Ishikawa (cell line): ENCODE measurements around the gene LNPEP.

Source experiments
- CEBPB ChIP-seq: IDR thresholded peaks from 2 replicates; pipeline ENCODE4 v1.6.1; 2012
- CREB1 ChIP-seq: IDR thresholded peaks from 2 replicates; pipeline ENCODE4 v1.6.1; 2012; ENCODE audit warnings: low read depth
- EP300 ChIP-seq: IDR thresholded peaks from 2 replicates; pipeline ENCODE4 v1.6.1; 2012; ENCODE audit warnings: borderline replicate concordance
- NFIC ChIP-seq: IDR thresholded peaks from 2 replicates; pipeline ENCODE4 v1.6.1; 2012
- RAD21 ChIP-seq: IDR thresholded peaks from 2 replicates; pipeline ENCODE4 v1.6.1; 2012; ENCODE audit warnings: low read depth
- TAF1 ChIP-seq: IDR thresholded peaks from 2 replicates; pipeline ENCODE4 v1.6.1; 2012; ENCODE audit warnings: low read depth, mild to moderate bottlenecking
- YY1 ChIP-seq: IDR thresholded peaks from 2 replicates; pipeline ENCODE4 v1.6.1; 2012; ENCODE audit warnings: low read depth
- TF ChIP-seq, protein P1 (sequence below): IDR thresholded peaks from 2 replicates; pipeline ENCODE4 v1.6.1; 2012; ENCODE audit warnings: low read depth, mild to moderate bottlenecking
- TF ChIP-seq, protein P2 (sequence below): IDR thresholded peaks from 2 replicates; pipeline ENCODE4 v1.6.1; 2012
- TF ChIP-seq, protein P3 (sequence below): IDR thresholded peaks from 2 replicates; pipeline ENCODE4 v1.6.1; 2012

DNA sequence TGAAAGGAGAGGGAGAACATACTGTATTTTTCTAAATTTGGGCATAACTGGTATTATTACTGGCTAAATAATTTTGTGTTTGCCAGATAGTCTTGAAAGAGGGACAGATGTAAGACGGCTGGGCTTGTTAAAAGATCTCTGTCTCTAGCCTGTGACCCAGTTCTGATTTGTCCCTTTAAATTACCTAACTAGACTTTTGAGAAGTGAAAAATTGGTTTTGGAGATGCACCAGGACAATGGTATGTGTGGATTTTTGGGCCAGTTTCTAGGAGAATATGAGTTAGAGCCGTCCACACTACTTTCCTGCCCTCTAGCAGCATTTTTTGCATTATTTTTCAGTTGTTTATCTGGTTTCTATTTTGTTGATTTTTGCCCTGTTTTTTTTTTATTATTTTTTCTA, 33.5 kb downstream of the LNPEP start:
- TF ChIP-seq EP300 (no peak), CEBPB (no peak), RAD21 (no peak), YY1 (no peak), CREB1 (no peak), NFIC (no peak), TAF1 (no peak)
- TF ChIP-seq, protein P1, sequence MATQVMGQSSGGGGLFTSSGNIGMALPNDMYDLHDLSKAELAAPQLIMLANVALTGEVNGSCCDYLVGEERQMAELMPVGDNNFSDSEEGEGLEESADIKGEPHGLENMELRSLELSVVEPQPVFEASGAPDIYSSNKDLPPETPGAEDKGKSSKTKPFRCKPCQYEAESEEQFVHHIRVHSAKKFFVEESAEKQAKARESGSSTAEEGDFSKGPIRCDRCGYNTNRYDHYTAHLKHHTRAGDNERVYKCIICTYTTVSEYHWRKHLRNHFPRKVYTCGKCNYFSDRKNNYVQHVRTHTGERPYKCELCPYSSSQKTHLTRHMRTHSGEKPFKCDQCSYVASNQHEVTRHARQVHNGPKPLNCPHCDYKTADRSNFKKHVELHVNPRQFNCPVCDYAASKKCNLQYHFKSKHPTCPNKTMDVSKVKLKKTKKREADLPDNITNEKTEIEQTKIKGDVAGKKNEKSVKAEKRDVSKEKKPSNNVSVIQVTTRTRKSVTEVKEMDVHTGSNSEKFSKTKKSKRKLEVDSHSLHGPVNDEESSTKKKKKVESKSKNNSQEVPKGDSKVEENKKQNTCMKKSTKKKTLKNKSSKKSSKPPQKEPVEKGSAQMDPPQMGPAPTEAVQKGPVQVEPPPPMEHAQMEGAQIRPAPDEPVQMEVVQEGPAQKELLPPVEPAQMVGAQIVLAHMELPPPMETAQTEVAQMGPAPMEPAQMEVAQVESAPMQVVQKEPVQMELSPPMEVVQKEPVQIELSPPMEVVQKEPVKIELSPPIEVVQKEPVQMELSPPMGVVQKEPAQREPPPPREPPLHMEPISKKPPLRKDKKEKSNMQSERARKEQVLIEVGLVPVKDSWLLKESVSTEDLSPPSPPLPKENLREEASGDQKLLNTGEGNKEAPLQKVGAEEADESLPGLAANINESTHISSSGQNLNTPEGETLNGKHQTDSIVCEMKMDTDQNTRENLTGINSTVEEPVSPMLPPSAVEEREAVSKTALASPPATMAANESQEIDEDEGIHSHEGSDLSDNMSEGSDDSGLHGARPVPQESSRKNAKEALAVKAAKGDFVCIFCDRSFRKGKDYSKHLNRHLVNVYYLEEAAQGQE = no peak
- TF ChIP-seq, protein P2, sequence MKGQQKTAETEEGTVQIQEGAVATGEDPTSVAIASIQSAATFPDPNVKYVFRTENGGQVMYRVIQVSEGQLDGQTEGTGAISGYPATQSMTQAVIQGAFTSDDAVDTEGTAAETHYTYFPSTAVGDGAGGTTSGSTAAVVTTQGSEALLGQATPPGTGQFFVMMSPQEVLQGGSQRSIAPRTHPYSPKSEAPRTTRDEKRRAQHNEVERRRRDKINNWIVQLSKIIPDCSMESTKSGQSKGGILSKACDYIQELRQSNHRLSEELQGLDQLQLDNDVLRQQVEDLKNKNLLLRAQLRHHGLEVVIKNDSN = no peak
- TF ChIP-seq, protein P3, sequence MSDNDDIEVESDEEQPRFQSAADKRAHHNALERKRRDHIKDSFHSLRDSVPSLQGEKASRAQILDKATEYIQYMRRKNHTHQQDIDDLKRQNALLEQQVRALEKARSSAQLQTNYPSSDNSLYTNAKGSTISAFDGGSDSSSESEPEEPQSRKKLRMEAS = no peak
